HuH-7 (cell line): Measurements from ENCODE around the gene AMFR.
A peak's percentile ranks its signal among the peaks of the same experiment; 100 is the strongest.

ENCODE experiments used
- DNase-seq: peaks from one replicate; pipeline ENCODE4 v3.0.0; 2011; ENCODE audit warnings: low spot score

The AMFR gene

DNA sequence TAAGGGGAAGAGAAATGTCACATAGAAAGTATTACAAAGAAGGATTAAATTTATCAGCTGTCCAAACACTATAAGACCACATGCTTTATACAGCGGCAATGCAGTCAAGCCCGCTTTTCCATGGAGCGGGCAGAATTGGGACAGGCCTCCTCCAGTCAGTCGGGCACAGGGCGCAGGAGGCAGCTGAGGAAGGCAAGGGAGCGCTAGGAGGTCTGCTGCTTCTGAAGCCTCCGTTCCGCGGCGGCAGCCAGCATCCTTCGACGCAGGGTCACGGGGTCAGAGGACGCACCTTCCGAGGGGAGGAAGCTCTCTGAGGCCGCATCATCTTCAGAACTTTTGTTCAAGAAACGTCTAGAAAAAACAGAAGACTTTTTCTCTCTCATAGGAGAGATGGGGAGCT lies 62.6 kb downstream of the AMFR start:
- no peak for DNase-seq

DNA sequence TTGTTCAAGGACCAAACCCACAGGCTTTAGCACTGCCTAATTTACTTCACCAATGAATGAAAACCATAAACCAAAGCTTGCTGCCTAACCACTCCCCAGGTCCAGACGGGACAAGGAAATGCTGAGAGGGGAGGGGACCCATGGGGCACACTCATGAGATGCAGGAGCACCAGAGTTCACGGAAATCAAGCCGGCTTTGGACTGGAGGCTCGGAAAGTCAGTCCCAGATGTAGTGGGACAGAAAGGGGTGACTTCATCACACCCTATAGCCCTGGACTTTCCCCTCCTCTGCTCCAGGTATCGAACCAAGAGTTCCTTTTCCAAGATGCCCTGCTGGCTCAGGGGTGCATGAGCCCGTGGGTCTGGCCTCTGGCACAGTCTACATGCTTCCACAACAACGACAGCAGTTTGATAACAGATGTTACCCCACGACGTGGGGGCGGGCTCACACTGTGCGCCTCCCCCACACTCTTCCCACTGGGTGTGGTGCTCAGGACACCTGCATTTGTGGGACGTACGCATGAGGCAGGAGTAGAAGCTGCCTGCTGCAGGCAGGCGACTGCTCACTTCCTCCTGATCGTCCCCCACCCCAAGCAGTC lies 63.2 kb downstream of the AMFR start:
- DNase-seq = no peak

DNA sequence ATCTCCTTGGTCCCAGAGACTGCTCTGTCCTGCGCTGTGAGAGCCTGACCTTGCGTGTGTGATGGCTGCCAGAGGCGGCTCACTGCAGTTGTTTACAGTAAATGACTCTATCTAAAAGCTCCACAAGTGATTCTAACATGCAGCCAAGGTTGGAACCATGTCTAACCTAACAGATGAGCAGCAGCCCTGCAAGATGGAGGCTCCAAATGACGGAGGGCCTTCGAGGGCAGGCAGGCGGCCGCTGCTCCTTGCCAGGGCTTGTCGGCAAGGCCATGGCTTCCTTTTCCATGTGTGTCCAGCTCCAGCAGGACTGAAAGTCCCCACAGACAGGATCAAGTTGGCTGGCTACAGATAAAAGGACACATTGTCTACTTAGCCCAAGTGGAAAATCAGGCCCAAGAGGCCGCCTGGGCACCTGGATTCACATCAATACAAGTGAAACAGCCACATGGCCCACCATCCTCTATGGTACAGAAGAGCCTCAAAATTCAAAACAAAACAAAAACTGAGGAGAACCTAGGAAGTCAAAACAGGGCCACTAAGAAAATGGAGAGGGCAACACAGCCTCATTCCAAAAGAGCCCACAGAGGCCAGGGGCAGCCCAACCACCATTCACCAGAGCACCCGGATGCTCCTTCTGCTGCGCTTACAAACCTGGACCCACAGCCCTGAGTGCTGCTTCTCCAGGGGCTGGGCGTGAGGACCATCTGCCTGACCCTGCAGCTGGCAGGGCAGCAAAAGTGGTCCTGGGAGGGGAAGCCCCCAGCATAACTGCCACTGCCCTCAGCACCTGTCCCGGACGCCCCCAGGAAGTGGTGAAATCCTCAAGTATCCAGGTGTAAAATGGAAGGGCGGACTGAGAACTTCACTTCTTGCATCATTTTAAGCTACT lies 65.0 kb downstream of the AMFR start:
- DNase-seq = no peak

DNA sequence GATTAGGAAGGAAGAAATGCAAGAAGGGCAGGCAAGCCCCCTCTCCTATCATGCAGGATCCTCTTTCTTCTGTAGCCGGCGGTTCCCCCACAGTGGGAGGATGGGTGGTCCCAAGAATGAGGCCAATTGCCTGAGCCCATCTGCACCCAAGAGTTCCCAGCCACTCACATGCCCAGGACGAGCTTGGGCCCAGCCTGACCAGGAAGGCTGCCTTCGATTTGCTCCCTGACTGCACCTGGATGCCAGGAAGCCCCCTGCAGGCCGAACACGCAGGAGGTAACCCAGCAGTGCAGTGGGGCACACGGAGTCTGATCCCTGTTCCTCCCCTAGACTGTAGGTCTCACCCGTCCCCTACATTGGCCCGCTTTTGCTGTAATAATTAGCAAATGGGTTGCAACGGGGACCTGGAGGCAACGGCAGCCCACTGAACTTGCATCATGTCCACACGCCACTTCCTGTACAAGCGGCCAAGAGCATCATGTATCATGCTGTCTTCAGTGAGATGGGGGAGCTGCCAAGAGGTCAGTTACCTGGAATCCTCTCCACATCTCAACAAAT lies 67.5 kb downstream of the AMFR start:
- DNase-seq = no peak

DNA sequence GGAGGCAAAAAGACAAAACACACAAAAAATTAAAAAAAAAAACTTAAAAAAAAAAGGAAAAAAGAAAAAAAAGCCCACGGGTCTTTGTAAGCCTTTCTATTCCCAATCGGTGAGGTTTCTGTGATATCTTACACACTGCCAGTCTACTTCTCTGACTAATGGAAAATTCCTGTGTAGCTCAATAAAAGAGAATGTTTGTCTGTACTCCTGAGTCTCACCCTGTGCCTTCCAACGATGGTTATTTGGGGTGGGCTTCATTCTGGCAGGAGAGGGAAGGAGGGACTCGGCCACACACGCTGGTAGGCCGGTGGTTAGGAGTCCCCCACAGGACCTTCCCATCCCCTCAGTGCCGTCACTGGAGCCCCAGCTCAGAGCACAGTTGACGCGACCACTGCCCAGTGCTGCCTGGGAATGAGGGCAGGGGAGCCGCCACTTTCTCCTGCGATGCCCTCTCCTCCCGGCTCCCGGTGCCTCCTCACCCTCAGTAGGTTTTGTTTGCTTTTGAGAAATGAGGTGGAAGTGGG lies 68.0 kb downstream of the AMFR start:
- DNase-seq = no peak

DNA sequence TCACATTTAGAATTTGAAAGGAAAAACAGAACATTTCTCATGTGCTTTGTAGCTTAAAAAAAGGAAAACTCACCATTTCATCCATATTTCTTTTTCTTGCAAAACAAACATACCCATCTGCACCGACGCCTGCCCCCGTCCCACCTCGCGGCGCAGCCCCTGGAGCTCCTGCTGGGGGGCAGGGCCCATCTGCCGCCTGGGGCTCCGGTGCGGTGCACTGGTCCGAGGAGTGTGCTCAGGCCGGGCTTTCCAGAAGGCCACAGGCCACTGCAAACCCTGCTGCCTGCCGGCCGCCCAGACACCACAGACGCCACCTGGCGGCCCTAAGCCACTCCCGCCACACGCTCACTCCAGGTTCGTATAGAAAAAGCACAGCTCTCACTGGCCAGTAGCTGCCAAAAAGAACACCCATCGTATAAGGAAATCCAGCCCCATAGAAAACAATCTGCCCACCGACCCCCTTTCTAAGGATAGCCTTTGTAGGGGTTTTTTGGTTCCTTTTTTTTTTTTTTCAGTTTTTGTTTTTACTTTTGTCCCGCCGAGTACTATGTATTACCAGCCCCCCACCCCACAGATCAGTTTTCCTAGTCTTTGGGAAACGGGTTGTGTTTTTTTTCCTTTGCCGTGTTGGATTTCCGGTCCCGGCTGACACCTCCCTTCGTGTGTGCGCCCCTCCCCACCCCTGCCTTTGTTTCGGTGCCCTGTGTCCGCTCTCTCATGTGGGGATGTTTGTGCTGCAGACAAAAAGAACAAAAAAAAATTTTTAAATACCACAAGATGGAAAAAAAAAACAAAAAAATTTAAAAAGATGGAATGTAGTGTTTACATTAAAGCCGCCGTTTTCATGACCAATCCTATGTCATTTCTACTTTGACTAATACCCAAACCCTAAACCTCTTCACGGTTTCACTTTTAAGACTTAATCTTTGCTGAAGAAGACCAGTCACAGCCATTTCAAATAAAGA lies 68.8 kb downstream of the AMFR start:
- peak; percentile 89 for DNase-seq

DNA sequence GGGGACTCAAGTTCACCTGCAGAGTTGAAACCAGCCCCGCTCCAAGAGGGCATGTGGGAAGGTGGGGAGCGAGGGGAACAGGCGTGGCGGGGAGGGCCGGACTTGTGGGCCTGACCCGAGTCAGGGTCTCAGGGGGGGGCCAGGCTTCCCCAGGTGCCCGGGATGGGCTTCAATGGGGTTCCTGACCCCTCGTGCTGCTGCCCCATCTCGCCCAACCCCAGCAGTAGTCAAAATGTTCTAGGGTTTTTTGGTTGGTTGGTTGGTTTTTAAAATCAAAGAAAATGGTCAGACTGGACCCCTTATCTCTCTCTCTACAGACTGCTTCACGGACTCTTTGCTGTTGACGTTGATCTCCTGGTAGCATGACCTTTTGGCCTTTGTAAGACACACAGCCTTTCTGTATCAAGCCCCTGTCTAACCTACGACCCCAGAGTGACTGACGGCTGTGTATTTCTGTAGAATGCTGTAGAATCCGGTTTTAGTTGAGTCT lies 69.5 kb downstream of the AMFR start:
- no peak for DNase-seq

DNA sequence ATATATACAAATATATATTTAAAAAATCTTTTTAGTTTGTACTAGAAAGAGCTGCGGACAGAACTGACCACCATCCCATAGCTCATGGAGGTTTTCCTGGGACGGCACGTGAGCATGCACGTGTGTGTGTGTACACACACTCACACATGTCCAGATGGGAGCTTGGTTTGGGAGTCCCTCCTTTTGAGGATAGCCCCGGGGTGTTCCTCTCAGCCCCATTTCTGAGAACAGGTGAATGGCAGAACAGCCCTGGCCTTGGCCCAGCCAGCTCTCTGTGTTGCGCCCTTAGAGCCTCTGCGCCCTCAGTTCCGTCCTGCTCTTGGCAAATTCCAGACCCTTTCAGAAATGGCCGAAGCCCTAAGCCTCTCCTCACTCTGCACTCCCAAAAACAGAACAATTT lies 70.1 kb downstream of the AMFR start:
- no peak for DNase-seq

DNA sequence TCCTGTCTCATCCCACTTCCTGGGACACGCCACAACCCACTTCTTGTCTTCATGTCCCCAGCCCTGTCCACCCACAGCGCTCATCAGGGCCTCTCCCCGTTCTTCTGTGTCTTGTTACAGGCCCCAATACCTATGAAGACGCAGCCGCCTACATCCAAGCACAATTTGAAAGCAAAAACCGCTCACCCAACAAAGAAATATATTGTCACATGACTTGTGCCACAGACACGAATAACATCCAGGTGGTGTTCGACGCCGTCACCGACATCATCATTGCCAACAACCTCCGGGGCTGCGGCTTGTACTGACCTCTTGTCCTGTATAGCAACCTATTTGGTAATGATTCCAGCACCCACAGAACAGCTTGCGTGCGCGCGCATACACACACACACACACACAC lies 70.6 kb downstream of the AMFR start:
- DNase-seq = no peak

DNA sequence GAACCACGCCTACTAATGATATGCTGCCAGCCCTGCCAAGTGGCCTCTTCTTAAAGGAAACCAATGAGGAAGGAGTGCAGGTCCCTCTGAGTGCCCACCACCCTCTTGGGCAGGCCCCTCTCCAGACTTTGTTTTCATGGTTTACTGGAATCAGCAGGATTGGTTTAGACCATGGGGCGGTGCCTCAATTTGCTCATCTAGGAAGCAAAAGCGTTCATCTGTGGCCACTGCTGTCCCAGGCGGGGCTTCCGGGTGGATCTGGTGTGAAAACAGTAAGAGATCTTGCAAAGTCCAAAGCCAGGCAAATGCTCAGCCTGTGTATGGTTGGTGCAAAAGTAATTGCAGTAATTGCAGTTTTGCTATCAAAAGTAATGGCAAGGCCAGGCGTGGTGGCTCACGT lies 71.3 kb downstream of the AMFR start:
- DNase-seq = no peak

DNA sequence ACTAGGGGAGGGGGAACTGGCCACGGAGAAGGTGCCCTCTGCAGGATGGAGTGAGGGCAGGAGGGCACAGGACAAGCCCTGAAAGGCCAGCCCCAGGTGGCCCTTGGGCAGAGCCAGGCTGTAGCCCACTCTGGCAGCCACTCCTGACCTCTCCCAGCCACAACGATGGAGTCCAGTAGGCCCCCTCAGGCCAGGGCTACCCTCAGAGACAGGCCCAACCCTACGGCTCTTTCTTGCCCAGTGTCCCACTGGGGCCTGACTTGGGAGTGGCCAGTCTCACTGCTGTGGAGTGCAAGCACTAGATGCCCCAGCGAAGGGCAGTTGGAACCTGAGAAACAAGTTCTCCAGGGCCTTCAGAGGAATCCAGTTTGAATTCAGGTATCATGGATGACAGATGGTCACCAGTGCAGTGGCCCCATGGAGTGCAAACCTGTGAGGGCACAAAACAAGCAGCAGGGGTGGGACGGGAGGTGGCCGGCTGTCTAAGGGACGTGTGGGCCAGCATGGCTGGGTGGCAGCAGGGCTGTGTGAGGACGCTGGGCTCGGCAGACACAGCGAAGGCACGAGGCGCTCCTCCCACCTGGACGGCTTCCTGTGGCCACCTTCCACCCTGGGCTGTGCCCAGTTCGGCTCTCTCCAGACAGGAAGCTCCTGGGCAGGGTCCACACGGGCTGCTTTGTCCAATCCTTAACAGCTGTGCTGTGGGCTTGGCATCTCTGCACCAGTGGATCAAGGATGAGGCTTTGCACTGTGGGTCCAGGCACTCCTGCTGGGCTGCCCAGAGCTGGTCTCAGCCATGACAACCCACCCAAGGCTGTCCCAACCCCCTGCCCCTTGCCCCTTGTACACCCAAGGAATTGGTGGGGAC lies 72.1 kb downstream of the AMFR start:
- no peak for DNase-seq

DNA sequence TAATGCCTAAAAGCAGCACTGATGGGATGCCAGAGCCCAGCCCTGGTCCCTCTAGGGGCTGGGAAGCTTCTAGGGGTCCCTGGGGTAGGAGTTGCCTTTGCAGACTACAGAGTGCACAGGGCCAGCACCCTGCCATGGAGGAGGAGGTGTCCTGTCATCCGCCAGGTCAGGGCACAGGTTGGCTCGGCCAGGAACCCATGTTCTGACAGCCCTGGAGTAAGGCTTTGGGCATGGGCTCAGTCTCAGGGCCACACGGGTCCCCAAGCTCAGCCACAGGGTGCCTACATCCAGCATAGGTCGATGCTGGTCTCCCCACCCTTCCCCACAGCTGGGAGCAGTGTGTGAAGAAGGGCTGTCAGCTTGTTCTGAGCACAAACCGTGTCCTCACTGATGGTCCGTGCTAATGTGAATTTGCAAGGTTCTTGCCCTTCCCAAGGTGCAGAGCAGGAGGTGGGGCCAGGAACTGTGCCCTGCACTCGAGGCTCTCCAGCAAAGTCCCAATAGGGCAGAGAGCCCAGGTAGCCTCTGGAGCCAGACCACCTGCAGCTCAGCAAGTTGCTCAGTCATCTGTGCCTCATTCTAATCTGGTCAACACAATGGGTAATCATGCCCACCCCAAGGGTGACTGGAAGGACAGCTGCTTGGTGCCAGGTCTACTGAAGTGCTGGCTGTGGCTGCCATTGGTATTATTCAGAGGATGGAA lies 72.8 kb downstream of the AMFR start:
- DNase-seq = no peak

DNA sequence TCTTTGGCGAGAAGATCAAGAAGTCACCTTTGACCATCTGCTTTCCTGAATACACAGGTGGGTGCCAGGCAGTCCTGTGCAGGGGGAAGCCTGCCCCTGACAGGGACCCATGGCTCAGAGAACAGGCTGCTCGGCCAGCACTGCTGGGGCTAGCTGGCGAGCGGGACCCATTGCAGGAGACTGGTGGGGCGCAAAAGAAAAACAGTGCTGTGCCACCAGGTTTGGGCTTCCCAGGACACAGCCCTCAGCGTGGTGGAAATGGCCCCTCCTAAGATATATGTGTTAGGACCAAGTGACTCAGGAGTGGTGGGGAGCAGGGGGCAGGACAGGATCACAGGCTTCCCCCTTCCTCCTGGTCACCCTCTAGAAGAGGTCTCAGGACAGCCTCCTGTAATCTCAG lies 73.9 kb downstream of the AMFR start:
- DNase-seq = no peak

DNA sequence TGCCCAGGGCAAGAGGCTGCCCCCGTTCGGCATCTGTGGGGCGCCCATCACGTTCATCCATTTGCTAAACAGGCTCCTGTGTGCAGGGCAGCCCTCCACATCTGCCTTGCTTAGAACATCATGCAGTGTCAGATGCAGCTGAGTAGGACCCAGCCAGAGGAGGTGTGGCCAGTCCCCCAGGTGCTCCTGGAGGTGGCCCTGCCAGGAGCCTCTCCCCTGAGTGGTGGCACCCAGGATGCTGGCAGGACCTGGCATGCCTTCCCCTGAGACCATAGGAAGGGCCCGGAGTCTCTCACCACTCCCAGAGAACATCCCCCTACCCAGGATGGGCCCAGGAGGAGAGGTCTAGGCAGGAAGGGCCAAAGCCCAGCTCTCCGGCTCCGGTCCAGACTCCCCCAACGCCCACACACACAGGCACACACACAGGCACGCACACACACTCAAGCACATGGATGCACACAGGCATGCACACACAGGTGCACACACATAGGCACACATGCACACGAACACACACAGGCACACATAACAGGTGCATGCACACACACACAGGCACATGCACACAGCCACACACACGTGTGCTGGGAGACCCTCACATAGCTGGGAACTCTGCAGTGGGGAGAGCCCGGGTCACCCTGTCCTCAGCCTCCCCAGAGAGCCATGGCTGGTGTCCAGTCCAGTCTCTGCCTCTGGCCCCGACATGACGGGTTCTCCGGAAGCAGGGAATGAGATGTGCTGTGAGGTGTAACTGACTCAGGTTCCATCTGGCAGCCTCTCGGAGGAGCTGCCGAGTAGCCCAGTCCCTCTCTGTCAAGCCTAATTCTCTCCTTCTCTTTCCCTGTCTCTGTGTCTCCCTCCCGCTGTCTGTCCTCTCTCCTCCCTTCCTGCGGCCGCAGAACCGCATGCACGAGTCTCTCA lies 74.6 kb downstream of the AMFR start:
- DNase-seq = no peak

DNA sequence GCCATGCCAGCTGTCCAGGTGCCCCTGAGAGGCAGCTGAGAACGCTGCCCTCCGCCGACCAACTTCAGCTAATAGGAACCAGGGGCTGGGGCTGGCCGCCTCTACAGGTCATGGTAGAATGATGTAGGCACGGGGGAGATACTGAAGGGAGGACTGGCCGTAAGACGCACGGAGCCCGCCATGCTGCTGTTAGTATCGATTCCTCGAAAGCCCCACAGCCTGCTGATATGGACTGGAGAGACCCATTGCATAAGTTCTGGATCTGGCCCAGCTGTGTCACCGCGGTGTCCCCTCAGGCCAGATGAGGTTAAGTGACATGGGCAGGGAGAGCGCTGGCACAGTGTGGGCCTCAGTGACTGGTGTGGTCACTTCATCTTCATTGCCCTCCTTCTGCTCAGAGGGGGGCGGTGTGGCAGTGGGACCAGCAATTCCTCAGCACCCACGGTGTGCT lies 75.6 kb downstream of the AMFR start:
- DNase-seq = no peak

DNA sequence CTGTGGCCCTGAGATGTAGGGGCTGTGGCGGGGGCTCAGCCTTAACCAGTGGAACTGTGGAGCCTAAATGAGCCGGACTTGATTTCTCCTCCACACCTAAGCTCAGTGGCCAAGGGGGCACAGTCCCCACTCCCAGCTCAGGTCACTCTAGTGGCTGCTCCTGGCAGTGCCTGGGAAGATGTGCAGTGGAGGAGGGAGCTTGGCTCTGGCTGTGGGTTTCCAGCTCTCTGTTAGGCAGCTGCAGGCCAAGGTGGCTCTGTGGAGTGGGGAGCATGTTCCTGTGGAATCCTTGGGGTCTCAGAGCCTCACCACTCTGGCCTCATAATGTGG lies 76.3 kb downstream of the AMFR start:
- DNase-seq = no peak

DNA sequence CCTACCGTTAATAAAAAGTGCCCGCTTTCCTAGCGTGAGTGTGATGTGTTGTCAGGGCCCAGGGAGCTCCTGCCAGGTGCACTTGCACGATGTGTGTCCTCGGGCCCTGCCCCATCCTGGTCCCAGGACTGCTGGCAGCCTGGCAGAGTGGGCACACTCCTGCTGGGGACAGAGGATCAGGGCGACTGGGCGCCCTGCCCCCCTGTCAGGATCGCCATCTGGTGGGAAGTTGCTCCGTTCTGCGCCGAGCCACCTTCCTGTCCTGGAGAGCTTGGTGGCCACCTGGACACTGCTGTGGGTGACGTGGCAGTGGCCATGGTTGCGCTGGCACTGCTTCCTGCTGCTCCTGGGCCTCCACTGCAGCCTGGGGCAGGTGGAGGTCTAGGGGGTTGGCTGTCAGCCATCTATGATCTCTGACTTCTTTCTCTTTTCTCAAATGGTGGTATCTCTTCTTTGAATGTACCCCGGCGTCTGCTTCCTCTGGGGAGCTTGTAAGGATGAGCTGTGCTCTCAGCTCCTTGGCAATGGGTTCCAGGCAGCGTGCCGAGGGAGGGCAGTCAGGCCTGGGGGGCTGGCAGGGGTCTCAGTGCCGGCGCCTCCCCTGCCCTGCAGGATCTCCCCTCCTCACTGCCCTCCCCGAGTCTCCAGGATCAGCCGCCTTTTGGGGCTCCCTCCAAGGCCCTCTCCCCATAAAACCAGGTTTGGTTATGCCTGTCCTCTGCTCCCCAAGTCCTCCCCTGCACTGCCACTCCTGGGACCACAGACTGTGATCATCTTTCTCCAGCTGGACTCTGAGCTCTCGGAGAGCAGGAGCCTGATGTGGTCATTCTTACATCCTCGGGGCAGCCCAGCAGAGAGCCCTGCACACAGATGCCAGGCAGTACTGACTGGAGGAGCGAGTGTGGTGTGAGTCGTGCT lies 76.9 kb downstream of the AMFR start:
- no peak for DNase-seq

DNA sequence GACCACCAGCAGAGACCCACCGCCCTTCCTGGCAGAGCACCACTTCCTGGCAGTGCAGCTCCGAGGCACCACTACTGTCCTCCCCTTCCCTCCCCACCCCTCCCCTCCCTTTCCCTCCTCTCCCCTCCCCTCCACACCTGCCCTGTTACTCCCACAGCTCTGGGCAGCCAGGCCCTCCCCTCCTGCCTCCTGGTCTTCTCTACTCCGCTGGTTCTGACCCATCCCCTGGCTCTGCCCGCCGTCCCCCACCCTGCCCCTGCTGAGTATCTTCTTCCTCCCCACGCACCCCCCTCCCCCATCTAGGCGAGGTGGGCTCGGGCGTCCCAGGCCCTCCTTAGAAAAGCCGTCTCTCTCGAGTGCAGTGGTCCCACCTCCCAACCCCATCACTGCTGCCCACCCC lies 77.7 kb downstream of the AMFR start:
- no peak for DNase-seq
